ENCODE measurements around the gene PSMD13. TPM values are rescaled to one million over a fixed set of nuclear protein-coding genes. Genes with fewer than 3 reads are reported as not detected.

PSMD13 gene
- total and polyA plus RNA-seq, 2 of the 13 experiments (the other 11 are each of a cell fraction or from before 2014, with no cell fraction given): 83.0 to 117 TPM

DNA sequence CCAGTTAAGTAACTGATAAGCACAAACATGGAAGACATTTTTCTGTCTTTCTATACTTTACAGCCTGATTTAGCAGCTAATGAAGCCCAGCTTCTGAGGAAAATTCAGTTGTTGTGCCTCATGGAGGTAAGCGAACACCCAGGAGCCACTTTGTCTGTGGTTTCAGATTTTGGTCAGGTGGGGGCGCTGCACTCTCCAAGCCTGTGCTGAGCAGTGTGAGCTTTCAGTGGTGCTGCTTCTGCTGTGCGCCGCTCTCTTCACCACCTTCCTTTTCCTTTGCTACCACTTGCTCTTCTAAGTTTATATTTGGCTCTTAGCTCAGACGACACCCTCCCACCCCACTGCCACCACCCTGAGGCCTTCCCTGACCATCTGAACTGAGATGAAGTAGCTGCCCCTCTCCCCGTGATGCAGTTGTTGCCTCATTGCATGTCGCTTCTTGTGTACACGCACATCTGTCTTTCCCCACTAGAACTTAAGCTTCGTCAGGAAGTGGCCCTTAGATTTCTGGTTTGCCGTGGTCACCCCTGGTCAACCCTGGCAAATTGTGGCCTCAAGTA is 14.0 kb downstream of the PSMD13 start:
- WGBS (ENCODE audit: low lambda C conversion rate): 87% methylated on average over 10 of the region's 10 CpGs

More for the DNA sequence above, 14.0 kb downstream of the PSMD13 start:
- H3K79me2 ChIP-seq (ENCODE audit: insufficient read depth, low read length): no peaks in the 10 kb centered on the region
- TF ChIP-seq, protein P1, sequence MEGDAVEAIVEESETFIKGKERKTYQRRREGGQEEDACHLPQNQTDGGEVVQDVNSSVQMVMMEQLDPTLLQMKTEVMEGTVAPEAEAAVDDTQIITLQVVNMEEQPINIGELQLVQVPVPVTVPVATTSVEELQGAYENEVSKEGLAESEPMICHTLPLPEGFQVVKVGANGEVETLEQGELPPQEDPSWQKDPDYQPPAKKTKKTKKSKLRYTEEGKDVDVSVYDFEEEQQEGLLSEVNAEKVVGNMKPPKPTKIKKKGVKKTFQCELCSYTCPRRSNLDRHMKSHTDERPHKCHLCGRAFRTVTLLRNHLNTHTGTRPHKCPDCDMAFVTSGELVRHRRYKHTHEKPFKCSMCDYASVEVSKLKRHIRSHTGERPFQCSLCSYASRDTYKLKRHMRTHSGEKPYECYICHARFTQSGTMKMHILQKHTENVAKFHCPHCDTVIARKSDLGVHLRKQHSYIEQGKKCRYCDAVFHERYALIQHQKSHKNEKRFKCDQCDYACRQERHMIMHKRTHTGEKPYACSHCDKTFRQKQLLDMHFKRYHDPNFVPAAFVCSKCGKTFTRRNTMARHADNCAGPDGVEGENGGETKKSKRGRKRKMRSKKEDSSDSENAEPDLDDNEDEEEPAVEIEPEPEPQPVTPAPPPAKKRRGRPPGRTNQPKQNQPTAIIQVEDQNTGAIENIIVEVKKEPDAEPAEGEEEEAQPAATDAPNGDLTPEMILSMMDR (CRISPR knock-in tag; IDR thresholded peaks at IDR 0.05): peak; percentile 80
- TF ChIP-seq ZNF598 (CRISPR knock-in tag; IDR thresholded peaks at IDR 0.05; ENCODE audit: borderline replicate concordance) (no peak), MXD4 (CRISPR knock-in tag; IDR thresholded peaks at IDR 0.05) (no peak), TARDBP (CRISPR knock-in tag; IDR thresholded peaks at IDR 0.05) (no peak), ZNF746 (CRISPR knock-in tag; IDR thresholded peaks at IDR 0.05) (no peak), TCF7 (IDR thresholded peaks at IDR 0.05; ENCODE audit: low read depth) (no peak), PPARG (CRISPR knock-in tag; conservative IDR thresholded peaks at IDR 0.05) (no peak), LCORL (IDR thresholded peaks at IDR 0.05) (no peak), LCORL (CRISPR knock-in tag; IDR thresholded peaks at IDR 0.05) (0 out of 2 replicates have a peak, but pooled peaks have one; percentile 17), ATRX (CRISPR knock-in tag; IDR thresholded peaks at IDR 0.05; ENCODE audit: borderline replicate concordance) (no peak), ETS1 (CRISPR knock-in tag; IDR thresholded peaks at IDR 0.05) (no peak), RAD21 (CRISPR knock-in tag; IDR thresholded peaks at IDR 0.05) (0 out of 2 replicates have a peak, but pooled peaks have one; percentile 27), STAG1 (CRISPR knock-in tag; IDR thresholded peaks at IDR 0.05) (peak; percentile 55), ZNF720 (CRISPR knock-in tag; IDR thresholded peaks at IDR 0.05) (no peak), UBTF (CRISPR knock-in tag; IDR thresholded peaks at IDR 0.05) (no peak), SMC3 (IDR thresholded peaks at IDR 0.05; ENCODE audit: low read length) (peak; percentile 77), TMF1 (CRISPR knock-in tag; IDR thresholded peaks at IDR 0.05; ENCODE audit: low read depth) (no peak)
- TF ChIP-seq, protein P2, sequence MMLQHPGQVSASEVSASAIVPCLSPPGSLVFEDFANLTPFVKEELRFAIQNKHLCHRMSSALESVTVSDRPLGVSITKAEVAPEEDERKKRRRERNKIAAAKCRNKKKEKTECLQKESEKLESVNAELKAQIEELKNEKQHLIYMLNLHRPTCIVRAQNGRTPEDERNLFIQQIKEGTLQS (CRISPR knock-in tag; IDR thresholded peaks at IDR 0.05): no peak
- TF ChIP-seq, protein P3, sequence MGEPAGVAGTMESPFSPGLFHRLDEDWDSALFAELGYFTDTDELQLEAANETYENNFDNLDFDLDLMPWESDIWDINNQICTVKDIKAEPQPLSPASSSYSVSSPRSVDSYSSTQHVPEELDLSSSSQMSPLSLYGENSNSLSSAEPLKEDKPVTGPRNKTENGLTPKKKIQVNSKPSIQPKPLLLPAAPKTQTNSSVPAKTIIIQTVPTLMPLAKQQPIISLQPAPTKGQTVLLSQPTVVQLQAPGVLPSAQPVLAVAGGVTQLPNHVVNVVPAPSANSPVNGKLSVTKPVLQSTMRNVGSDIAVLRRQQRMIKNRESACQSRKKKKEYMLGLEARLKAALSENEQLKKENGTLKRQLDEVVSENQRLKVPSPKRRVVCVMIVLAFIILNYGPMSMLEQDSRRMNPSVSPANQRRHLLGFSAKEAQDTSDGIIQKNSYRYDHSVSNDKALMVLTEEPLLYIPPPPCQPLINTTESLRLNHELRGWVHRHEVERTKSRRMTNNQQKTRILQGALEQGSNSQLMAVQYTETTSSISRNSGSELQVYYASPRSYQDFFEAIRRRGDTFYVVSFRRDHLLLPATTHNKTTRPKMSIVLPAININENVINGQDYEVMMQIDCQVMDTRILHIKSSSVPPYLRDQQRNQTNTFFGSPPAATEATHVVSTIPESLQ (CRISPR knock-in tag; conservative IDR thresholded peaks at IDR 0.05): no peak
- BruUV-seq (replicated peaks): no TSS peak
- no peaks in the 10 kb centered on the region for H3K9me3 ChIP-seq (ENCODE audit: low read length)
- POLR2A ChIA-PET: interaction anchor here (1.0 to 1.2 kb wide), 4 partner anchors 10 to 105 kb away, joined by 3 to 4 read pairs (median 3); no protein-coding TSS in a partner anchor
- H3K9ac ChIP-seq (ENCODE audit: insufficient read depth, low read depth, low read length): no peak overlapping the region
- CTCF ChIA-PET (ENCODE audit: low intra/inter-chr PET ratio, low total read pairs): no interaction called here
- FAIRE-seq: peak; percentile 66
- peaks cover 30 to 57% of the 10 kb centered on the region in 2 experiments; a peak in 4 of 5 replicates for H3K36me3 ChIP-seq (replicated peaks in 1 of 2; ENCODE audit: control insufficient read depth in 1 of 2, insufficient read depth in 2 of 2, low read length in 2 of 2)
- H3K4me3 ChIP-seq (replicated peaks in 1 of 3; ENCODE audit: insufficient read depth in 1 of 3, low read depth in 2 of 3, low read length in 3 of 3): no peak overlapping the region
- no peaks in the 10 kb centered on the region for H4K20me1 ChIP-seq (ENCODE audit: insufficient read depth, low read length)
- H3K4me2 ChIP-seq (ENCODE audit: low read depth, low read length): no peak overlapping the region
- H3K4me1 ChIP-seq (ENCODE audit: insufficient read depth, low read length): no peaks in the 10 kb centered on the region
- no peak overlapping the region for H3K27ac ChIP-seq (ENCODE audit: extremely low read length, insufficient read depth, low read length)
- no peak overlapping the region for H2AFZ ChIP-seq (ENCODE audit: low read length)
- H3K27me3 ChIP-seq (ENCODE audit: control insufficient read depth in 1 of 2, insufficient read depth in 2 of 2, low read length in 2 of 2): no peaks in the 10 kb centered on the region
- in situ Hi-C loops (cut with HindIII; ENCODE audit: extremely low pct_ligation_motif_present, low pct_unique_long_range_greater_than_20kb): no loop called here
- no peak for DNase-seq (ENCODE audit: low spot score)
- intact Hi-C loops (cut with micrococcal nuclease; ENCODE audit: unreplicated experiment): no loop called here
- ATAC-seq: peak; percentile 84

All from HepG2 (cell line).